Measurements from ENCODE around the gene ZNF750.

GRCh38 chr17:82832411-82832810 is 7.4 kb downstream of the ZNF750 start:
- TF ChIP-seq CTCF (IDR thresholded peaks at IDR 0.05) (no peak), POLR2A (IDR thresholded peaks at IDR 0.05) (no peak)
